Kidney (tissue), 14 donors: ENCODE data around the gene WDR53. TPM values are rescaled to one million over a fixed set of nuclear protein-coding genes. Genes with fewer than 3 reads are reported as not detected.
"Not testable (repeated sequence)": the region's sequence is repeated elsewhere in the genome, so short reads cannot be mapped to it uniquely, and the experiment has no call there.

Experiments
- DNase-seq, 5 donors: peaks; one replicate each; pipeline ENCODE4 v3.0.0-alpha.2; 2013 to 2020
- FAIRE-seq: peaks from 2 replicates; lab custom pipeline; 2012; peaks lifted over from hg19 to GRCh38; lab: Jason Lieb, UNC
- H3K27ac ChIP-seq, 2 donors: one replicate each; pipeline ENCODE4 v1.7.0; 2013; ENCODE audit warnings: low read depth in 2 of 2, low read length in 2 of 2, inconsistent platforms in 1 of 2
- H3K27me3 ChIP-seq: one replicate; pipeline ENCODE4 v1.7.1; 2013; ENCODE audit warnings: low read length, inconsistent platforms; ENCODE audit not compliant: control insufficient read depth, insufficient read depth
- H3K36me3 ChIP-seq, 3 donors: one replicate each; pipeline versions ENCODE4 v1.7.0 to v1.7.1; 2013; ENCODE audit warnings: low read length in 3 of 3, control low read depth in 1 of 3, inconsistent platforms in 1 of 3; ENCODE audit not compliant: insufficient read depth in 3 of 3, control insufficient read depth in 2 of 3
- H3K4me1 ChIP-seq, 3 donors: one replicate each; pipeline versions ENCODE4 v1.7.0 to v1.7.1; 2013; ENCODE audit warnings: low read length in 3 of 3, inconsistent platforms in 1 of 3, low read depth in 1 of 3; ENCODE audit not compliant: control insufficient read depth in 2 of 3, insufficient read depth in 2 of 3
- H3K4me3 ChIP-seq, 3 donors: one replicate each; pipeline versions ENCODE4 v1.7.0 to v1.8.1; 2013; ENCODE audit warnings: low read length in 3 of 3, control low read depth in 1 of 3, inconsistent platforms in 1 of 3
- H3K9ac ChIP-seq, 3 donors: one replicate each; pipeline versions ENCODE4 v1.7.0 to v1.7.1; 2013; ENCODE audit warnings: low read length in 3 of 3, control low read depth in 1 of 3, inconsistent platforms in 1 of 3
- H3K9me3 ChIP-seq, 3 donors: one replicate each; pipeline versions ENCODE4 v1.7.0 to v1.7.1; 2013; ENCODE audit warnings: low read length in 3 of 3, control low read depth in 1 of 3, inconsistent platforms in 1 of 3; ENCODE audit not compliant: control insufficient read depth in 2 of 3, insufficient read depth in 1 of 3
- CTCF ChIP-seq: IDR thresholded peaks from 3 replicates; pipeline ENCODE4 v1.5.1; 2012; ENCODE audit warnings: mild to moderate bottlenecking, moderate library complexity, borderline replicate concordance; ENCODE audit not compliant: insufficient read depth; ENCODE audit errors: extremely low read depth
- intact Hi-C: fragments of 100-400 bp; cut with DNase I; formaldehyde crosslinking; loops from one replicate; pipeline ENCODE4 v1.11.1; 2022
- polyA plus RNA-seq: library from polyadenylated mRNA; stranded (reverse); fragments of 350-450 nt; fragmentation: Illumina TruSeq; extraction: RNeasy Lipid Tissue Mini Kit (QIAGEN cat#74804); gene quantifications from one replicate; pipeline ENCODE4 v1.2.3, GENCODE V29; 2014; ENCODE audit warnings: low read depth, low replicate concordance; ENCODE audit not compliant: insufficient read depth
- total RNA-seq: library from RNA; stranded (reverse); fragmentation: NEBNext Ultra II Directional; extraction: Animal tissue kit (Norgen Biotek cat#: 25700); gene quantifications from one replicate; pipeline ENCODE4 v1.2.1, GENCODE V29; 2021
- donor health status: control.
- donor health status: control.
- donor health status: control.
- donor health status: control.
- donor health status: control.
- donor health status: DM: yes; HTN: yes; CAD: no.
- donor health status: Normal renal cell carcinoma (clear cell type).

Gene WDR53
- total and polyA plus RNA-seq, 2 donors from 2014 or later = 9.0 to 12.3 TPM

- FAIRE-seq (no peak), DNase-seq (no peak)
- H3K27ac ChIP-seq = no peak overlapping the region
- no peaks in the 10 kb centered on the region for H3K36me3 ChIP-seq
- no peak for TF ChIP-seq CTCF
- no peak overlapping the region for H3K9ac ChIP-seq
- H3K27me3 ChIP-seq = no peaks in the 10 kb centered on the region
- H3K4me1 ChIP-seq = no peaks in the 10 kb centered on the region
- intact Hi-C loops = no loop called here
- H3K4me3 ChIP-seq = no peak overlapping the region
- no peaks in the 10 kb centered on the region for H3K9me3 ChIP-seq
Measured at GRCh38 chr3:196600359-196600758, 32.0 kb upstream of the WDR53 start.

- no peak for FAIRE-seq
- Histone ChIP-seq H3K9ac (no peak overlapping the region), H3K4me1 (no peaks in the 10 kb centered on the region), H3K27ac (no peak overlapping the region), H3K4me3 (no peak overlapping the region), H3K9me3 (no peaks in the 10 kb centered on the region), H3K27me3 (no peaks in the 10 kb centered on the region), H3K36me3 (no peaks in the 10 kb centered on the region)
- DNase-seq = no peak
- intact Hi-C loops = no loop called here
- no peak for TF ChIP-seq CTCF
Measured at GRCh38 chr3:196599734-196600128, 31.4 kb upstream of the WDR53 start.

- H3K4me3 ChIP-seq, H3K9me3 ChIP-seq, intact Hi-C loops, H3K4me1 ChIP-seq, FAIRE-seq, H3K9ac ChIP-seq, H3K27me3 ChIP-seq, H3K27ac ChIP-seq, H3K36me3 ChIP-seq: not testable (repeated sequence)
- DNase-seq = peak in 3 of 5 donors; percentile 19 to 53 (median 25)
Measured at GRCh38 chr3:196597971-196598733, 29.8 kb upstream of the WDR53 start.

GRCh38 chr3:196596355-196596754, 28.0 kb upstream of the WDR53 start:
- no peak for TF ChIP-seq CTCF
- H3K36me3 ChIP-seq = no peaks in the 10 kb centered on the region
- no peak overlapping the region for H3K27ac ChIP-seq
- intact Hi-C loops = no loop called here
- H3K4me3 ChIP-seq = no peak overlapping the region
- DNase-seq (no peak), FAIRE-seq (no peak)
- H3K4me1 ChIP-seq = no peaks in the 10 kb centered on the region
- H3K27me3 ChIP-seq = no peaks in the 10 kb centered on the region
- no peak overlapping the region for H3K9ac ChIP-seq
- no peaks in the 10 kb centered on the region for H3K9me3 ChIP-seq
